ENCODE data around the gene ICOS. TPM values are rescaled to one million over a fixed set of nuclear protein-coding genes. Genes with fewer than 3 reads are reported as not detected.

The ICOS gene
- total and polyA plus RNA-seq, 2 of the 8 experiments (the other 6 are each of a cell fraction or from before 2014, with no cell fraction given) = not detected

DNA sequence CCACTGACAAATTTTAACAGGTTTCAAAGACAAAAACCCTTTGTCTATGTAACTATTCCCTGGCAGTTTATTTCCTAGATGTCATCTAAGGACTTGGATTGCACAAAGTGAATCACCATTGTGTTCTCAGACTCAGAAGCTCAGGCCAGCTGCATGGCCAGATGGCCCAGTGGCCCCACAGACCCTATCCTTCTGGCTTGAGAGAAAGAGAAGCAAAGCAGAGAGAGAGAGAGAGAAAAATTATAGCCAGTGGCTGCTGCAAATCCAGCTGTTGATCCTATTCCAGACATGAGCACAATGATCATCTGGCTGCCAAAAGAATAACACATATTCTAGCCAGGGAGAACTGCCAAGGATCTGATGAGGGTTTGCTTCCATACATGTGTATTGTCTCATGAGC, 43.2 kb upstream of the ICOS start (continued):
- TF ChIP-seq, protein P1, sequence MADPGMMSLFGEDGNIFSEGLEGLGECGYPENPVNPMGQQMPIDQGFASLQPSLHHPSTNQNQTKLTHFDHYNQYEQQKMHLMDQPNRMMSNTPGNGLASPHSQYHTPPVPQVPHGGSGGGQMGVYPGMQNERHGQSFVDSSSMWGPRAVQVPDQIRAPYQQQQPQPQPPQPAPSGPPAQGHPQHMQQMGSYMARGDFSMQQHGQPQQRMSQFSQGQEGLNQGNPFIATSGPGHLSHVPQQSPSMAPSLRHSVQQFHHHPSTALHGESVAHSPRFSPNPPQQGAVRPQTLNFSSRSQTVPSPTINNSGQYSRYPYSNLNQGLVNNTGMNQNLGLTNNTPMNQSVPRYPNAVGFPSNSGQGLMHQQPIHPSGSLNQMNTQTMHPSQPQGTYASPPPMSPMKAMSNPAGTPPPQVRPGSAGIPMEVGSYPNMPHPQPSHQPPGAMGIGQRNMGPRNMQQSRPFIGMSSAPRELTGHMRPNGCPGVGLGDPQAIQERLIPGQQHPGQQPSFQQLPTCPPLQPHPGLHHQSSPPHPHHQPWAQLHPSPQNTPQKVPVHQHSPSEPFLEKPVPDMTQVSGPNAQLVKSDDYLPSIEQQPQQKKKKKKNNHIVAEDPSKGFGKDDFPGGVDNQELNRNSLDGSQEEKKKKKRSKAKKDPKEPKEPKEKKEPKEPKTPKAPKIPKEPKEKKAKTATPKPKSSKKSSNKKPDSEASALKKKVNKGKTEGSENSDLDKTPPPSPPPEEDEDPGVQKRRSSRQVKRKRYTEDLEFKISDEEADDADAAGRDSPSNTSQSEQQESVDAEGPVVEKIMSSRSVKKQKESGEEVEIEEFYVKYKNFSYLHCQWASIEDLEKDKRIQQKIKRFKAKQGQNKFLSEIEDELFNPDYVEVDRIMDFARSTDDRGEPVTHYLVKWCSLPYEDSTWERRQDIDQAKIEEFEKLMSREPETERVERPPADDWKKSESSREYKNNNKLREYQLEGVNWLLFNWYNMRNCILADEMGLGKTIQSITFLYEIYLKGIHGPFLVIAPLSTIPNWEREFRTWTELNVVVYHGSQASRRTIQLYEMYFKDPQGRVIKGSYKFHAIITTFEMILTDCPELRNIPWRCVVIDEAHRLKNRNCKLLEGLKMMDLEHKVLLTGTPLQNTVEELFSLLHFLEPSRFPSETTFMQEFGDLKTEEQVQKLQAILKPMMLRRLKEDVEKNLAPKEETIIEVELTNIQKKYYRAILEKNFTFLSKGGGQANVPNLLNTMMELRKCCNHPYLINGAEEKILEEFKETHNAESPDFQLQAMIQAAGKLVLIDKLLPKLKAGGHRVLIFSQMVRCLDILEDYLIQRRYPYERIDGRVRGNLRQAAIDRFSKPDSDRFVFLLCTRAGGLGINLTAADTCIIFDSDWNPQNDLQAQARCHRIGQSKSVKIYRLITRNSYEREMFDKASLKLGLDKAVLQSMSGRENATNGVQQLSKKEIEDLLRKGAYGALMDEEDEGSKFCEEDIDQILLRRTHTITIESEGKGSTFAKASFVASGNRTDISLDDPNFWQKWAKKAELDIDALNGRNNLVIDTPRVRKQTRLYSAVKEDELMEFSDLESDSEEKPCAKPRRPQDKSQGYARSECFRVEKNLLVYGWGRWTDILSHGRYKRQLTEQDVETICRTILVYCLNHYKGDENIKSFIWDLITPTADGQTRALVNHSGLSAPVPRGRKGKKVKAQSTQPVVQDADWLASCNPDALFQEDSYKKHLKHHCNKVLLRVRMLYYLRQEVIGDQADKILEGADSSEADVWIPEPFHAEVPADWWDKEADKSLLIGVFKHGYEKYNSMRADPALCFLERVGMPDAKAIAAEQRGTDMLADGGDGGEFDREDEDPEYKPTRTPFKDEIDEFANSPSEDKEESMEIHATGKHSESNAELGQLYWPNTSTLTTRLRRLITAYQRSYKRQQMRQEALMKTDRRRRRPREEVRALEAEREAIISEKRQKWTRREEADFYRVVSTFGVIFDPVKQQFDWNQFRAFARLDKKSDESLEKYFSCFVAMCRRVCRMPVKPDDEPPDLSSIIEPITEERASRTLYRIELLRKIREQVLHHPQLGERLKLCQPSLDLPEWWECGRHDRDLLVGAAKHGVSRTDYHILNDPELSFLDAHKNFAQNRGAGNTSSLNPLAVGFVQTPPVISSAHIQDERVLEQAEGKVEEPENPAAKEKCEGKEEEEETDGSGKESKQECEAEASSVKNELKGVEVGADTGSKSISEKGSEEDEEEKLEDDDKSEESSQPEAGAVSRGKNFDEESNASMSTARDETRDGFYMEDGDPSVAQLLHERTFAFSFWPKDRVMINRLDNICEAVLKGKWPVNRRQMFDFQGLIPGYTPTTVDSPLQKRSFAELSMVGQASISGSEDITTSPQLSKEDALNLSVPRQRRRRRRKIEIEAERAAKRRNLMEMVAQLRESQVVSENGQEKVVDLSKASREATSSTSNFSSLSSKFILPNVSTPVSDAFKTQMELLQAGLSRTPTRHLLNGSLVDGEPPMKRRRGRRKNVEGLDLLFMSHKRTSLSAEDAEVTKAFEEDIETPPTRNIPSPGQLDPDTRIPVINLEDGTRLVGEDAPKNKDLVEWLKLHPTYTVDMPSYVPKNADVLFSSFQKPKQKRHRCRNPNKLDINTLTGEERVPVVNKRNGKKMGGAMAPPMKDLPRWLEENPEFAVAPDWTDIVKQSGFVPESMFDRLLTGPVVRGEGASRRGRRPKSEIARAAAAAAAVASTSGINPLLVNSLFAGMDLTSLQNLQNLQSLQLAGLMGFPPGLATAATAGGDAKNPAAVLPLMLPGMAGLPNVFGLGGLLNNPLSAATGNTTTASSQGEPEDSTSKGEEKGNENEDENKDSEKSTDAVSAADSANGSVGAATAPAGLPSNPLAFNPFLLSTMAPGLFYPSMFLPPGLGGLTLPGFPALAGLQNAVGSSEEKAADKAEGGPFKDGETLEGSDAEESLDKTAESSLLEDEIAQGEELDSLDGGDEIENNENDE (IDR thresholded peaks at IDR 0.05; ENCODE audit: insufficient replicate concordance, low read length) = no peak
- TF ChIP-seq RNF2 (IDR thresholded peaks at IDR 0.05; ENCODE audit: borderline replicate concordance, low read depth, low read length, missing control alignments, poor library complexity, severe bottlenecking) (no peak), FOSL1 (IDR thresholded peaks at IDR 0.05; ENCODE audit: insufficient read depth, low read depth, low read length) (no peak), SIX5 (IDR thresholded peaks at IDR 0.05; ENCODE audit: low read depth, low read length) (no peak), CEBPB (IDR thresholded peaks at IDR 0.05; ENCODE audit: low read depth, low read length) (no peak), POLR2A (IDR thresholded peaks at IDR 0.05; ENCODE audit: control extremely low read depth in 1 of 2, low read depth in 2 of 2, low read length in 2 of 2) (no peak), GABPA (IDR thresholded peaks at IDR 0.05; ENCODE audit: borderline replicate concordance, insufficient read depth, low read length) (no peak), TBP (IDR thresholded peaks at IDR 0.05; ENCODE audit: low read depth, low read length) (no peak), TAF7 (optimal IDR thresholded peaks at IDR 0.05; ENCODE audit: borderline replicate concordance, low read depth, low read length) (no peak)

All from H1 (cell line).